ENCODE results near the gene FAM180A. TPM values are rescaled to one million over a fixed set of nuclear protein-coding genes. Genes with fewer than 3 reads are reported as not detected.

Gene FAM180A
- total and polyA plus RNA-seq, 2 of the 8 experiments (the other 6 are each of a cell fraction or from before 2014, with no cell fraction given) = not detected

DNA sequence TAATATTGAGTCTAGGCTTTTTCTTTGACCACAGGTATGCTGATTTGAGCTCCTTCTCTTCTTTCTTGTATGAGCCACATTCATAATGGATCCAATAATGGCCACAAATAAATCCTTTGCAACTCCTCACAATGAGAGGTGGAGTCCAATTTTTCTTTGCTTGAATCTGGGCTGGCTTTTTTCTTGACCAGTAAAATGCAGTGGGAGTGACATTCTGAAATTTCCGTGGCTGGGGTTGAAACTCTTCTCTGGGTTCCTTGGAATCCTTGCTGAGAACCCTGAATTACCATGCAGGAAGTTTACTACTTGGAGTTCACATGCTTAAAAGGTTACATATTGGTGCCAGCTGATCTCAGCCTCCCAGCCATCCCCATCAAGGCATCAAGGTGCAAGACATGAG is 22.4 kb upstream of the FAM180A start:
- TF ChIP-seq JUN (IDR thresholded peaks at IDR 0.05; ENCODE audit: low read depth, low read length) (no peak), GABPA (IDR thresholded peaks at IDR 0.05; ENCODE audit: borderline replicate concordance, insufficient read depth, low read length) (no peak), NANOG (IDR thresholded peaks at IDR 0.05; ENCODE audit: insufficient read depth, low read depth, low read length, poor library complexity, severe bottlenecking) (no peak), KDM5A (IDR thresholded peaks at IDR 0.05; ENCODE audit: low read length) (no peak), ASH2L (IDR thresholded peaks at IDR 0.05; ENCODE audit: low read length) (no peak), POLR2A (IDR thresholded peaks at IDR 0.05; ENCODE audit: control extremely low read depth in 1 of 2, low read depth in 2 of 2, low read length in 2 of 2) (no peak)
- no peak overlapping the region for H2AK5ac ChIP-seq (ENCODE audit: low read depth, low read length)
- no peaks in the 10 kb centered on the region for H4K20me1 ChIP-seq (replicated peaks in 1 of 2; ENCODE audit: control insufficient read depth in 1 of 2, insufficient read depth in 2 of 2, low read length in 2 of 2)
- no peak overlapping the region for H3K23ac ChIP-seq (ENCODE audit: insufficient read length)
- H3K9me3 ChIP-seq (ENCODE audit: insufficient read depth in 2 of 2, low read depth in 1 of 2, low read length in 1 of 2) = no peaks in the 10 kb centered on the region
- no peak overlapping the region for H4K91ac ChIP-seq (replicated peaks; ENCODE audit: insufficient read length, low read length)
- H2BK15ac ChIP-seq (ENCODE audit: low read length) = no peak overlapping the region
- H3K4me3 ChIP-seq (ENCODE audit: extremely low read depth in 1 of 4, insufficient read depth in 2 of 4, low read depth in 3 of 4, low read length in 4 of 4) = no peak overlapping the region
- no peak overlapping the region for H2BK120ac ChIP-seq (replicated peaks; ENCODE audit: low read depth, low read length)
- H3K4me2 ChIP-seq (ENCODE audit: insufficient read depth in 1 of 2, low read depth in 2 of 2, low read length in 2 of 2) = no peak overlapping the region
- no peak overlapping the region for H3K27ac ChIP-seq (ENCODE audit: low read depth, low read length)
- H2BK20ac ChIP-seq (ENCODE audit: low read length) = no peak overlapping the region
- no peak overlapping the region for H3K9ac ChIP-seq (replicated peaks in 1 of 4; ENCODE audit: extremely low read depth in 1 of 4, low read depth in 3 of 4, low read length in 3 of 4)
- H3K56ac ChIP-seq (replicated peaks; ENCODE audit: insufficient read length, low read depth, low read length) = no peak overlapping the region
- H4K8ac ChIP-seq (ENCODE audit: extremely low read depth, insufficient read depth, low read length) = no peak overlapping the region
- no peak overlapping the region for H3K14ac ChIP-seq (ENCODE audit: insufficient read length)
- no peaks in the 10 kb centered on the region for H3K27me3 ChIP-seq (replicated peaks in 1 of 4; ENCODE audit: control insufficient read depth in 3 of 4, extremely low read depth in 1 of 4, insufficient read depth in 3 of 4, low read length in 3 of 4)
- no peak for DNase-seq (ENCODE audit: low read depth in 1 of 2, low spot score in 2 of 2)
- H3K79me1 ChIP-seq (ENCODE audit: low read depth, low read length) = no peaks in the 10 kb centered on the region
- H2BK12ac ChIP-seq (ENCODE audit: low read depth, low read length) = no peak overlapping the region
- no peak overlapping the region for H2AFZ ChIP-seq (ENCODE audit: low read length)
- 83% methylated on average over 1 of the region's 1 CpG; no CpG with 5 or more reads in 1 of the 2 experiments for WGBS, 2 experiments (ENCODE audit: extremely low coverage in 1 of 2, insufficient coverage in 1 of 2, insufficient read length in 1 of 2, insufficient replicate concordance in 2 of 2, low coverage in 1 of 2, low lambda C conversion rate in 2 of 2, missing lambda C conversion rate in 1 of 2)
- no peaks in the 10 kb centered on the region for H3K79me2 ChIP-seq (ENCODE audit: control insufficient read depth in 1 of 2, insufficient read depth in 2 of 2, low read length in 2 of 2)
- POLR2A ChIA-PET (ENCODE audit: partially characterized antibody) = no interaction called here
- CTCF ChIA-PET (ENCODE audit: partially characterized antibody) = interaction anchor here (1.5 to 5.5 kb wide), 4 partner anchors 35 to 99 kb away, joined by 3 to 26 read pairs (median 12); no protein-coding TSS in a partner anchor
- H3K23me2 ChIP-seq (ENCODE audit: low read depth, low read length) = no peaks in the 10 kb centered on the region
- H2BK5ac ChIP-seq (ENCODE audit: low read depth, low read length) = no peak overlapping the region
- no peak overlapping the region for H3K18ac ChIP-seq (ENCODE audit: extremely low read depth, low read length)
- H3K4ac ChIP-seq (replicated peaks; ENCODE audit: insufficient read length, low read depth, low read length) = no peak overlapping the region
- no peaks in the 10 kb centered on the region for H3K36me3 ChIP-seq (ENCODE audit: control insufficient read depth in 2 of 4, insufficient read depth in 4 of 4, low read length in 3 of 4)
- H4K5ac ChIP-seq (ENCODE audit: insufficient read length, low read depth, low read length) = no peak overlapping the region
- H3K4me1 ChIP-seq (replicated peaks in 1 of 4; ENCODE audit: control insufficient read depth in 3 of 4, insufficient read depth in 4 of 4, low read length in 3 of 4) = peaks cover 0 to 10% (median 0%) of the 10 kb centered on the region in 4 experiments; a peak in 2 of 7 replicates
- FAIRE-seq = no peak
